GM18870 (cell line): ENCODE results near the gene GAN.
A peak's percentile ranks its signal among the peaks of the same experiment; 100 is the strongest.

ENCODE experiments used
- ATAC-seq: cut with Tn5 transposase; IDR thresholded peaks from one replicate; pipeline ENCODE4 v1.9.1; 2021; ENCODE audit warnings: moderate library complexity; ENCODE audit not compliant: unreplicated experiment

Gene GAN

GRCh38 chr16:81314603-81315270, at the start of gene GAN:
Gene GAN, plus strand, starts transcription at chr16:81314962. Its CDS starts 152 bp downstream, at chr16:81315114.
- ATAC-seq, result peak; percentile 95

GRCh38 chr16:81265052-81265451, 49.7 kb upstream of the GAN start:
- no peak for ATAC-seq

DNA sequence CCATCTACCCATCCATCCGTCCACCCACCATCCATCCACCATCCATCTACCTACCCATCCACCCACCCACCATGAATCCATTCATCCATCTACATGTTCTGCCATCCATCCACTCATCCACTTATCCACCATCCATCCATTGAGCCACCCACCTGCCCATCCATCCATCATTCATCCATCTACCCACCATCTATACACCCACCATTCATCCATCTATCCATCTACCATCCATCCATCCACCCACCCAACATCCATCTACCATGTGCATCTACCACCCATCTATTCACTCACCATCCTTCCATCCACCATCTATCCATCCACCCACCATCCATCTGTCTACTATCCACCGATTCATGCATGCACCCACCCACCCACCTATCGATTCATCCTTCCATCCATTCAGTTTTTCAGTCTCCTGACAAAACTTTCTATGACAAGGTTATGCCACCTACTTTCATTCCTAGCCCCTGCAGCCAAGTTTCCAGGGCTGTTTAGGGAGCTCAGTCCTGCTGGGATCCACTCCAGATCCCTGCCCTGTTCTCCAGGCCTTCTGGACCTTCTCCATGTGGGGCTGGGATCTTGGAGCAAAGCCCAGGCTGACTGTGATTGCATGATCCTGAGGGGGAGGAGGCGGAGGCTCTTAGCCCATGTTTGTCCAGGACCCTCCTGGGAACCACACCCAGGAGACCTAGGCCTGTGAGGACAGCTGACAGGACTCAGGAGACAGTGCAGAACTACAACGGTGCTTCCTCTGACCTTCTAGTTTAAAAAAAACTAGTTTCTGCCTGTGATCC, 48.9 kb upstream of the GAN start:
- ATAC-seq, result no peak

DNA sequence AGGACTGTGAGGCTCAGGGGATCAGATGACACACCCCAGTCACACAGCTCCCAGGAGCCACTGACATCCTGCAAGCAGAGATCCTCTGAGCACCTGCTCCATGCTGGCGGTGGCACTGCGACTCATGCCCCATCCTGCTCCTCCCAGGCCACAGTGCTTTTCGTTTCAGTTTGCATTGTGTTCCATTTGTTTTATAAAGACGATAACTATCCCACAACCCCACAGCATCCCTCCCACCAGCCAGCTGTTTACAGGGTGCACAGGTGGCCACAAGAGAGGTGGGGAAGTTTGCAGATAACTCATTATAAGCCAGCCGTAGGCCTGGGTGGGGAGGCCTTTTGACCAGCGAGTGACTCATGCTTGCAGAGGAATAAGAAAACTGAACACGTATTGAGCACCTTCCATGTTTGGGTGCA, 48.1 kb upstream of the GAN start:
- ATAC-seq, result no peak

DNA sequence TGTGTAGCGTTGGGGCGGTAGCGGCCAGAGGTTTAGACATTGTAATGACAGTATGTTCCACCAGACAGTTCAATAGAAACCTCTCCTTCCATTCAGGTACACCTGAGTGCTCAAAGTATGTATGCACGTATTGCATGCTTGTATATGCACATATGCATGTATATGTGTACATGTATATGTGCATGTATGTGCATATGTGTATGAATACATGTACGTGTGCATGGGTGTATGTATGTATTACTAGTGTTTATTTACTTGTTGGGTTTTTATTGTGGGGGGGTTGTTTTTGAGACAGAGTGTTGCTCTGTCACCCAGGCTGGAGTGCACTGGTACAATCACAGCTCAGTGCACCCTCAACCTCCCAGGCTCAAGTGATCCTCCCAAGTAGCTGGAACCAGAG, 46.3 kb upstream of the GAN start:
- no peak for ATAC-seq

GRCh38 chr16:81273223-81273950, 41.4 kb upstream of the GAN start:
- no peak for ATAC-seq

DNA sequence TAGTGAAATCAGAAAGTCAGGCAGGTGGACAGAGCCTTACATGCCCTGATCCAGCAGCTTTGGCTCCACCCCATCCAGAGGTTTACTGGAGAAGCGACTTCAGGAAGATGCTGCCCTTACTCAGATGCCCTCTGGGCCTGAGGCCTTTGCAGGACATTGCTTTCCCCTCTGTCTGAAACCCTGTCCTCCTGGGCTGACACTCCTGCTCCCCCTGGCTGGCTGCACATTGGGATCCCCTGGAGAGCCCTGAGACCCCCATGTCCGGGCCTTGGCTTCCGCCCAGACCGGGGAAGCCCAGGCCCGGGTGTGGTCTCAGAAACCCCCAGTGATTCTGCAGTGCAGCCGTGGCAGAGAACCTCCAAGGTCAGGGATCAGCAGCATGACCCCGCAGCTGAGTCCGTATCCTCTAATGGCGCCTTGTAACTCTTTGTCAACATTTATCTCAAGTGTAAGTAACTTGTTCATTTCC, 39.7 kb upstream of the GAN start:
- no peak for ATAC-seq

- no peak for ATAC-seq
Observed at GRCh38 chr16:81275795-81276194, 39.0 kb upstream of the GAN start.

DNA sequence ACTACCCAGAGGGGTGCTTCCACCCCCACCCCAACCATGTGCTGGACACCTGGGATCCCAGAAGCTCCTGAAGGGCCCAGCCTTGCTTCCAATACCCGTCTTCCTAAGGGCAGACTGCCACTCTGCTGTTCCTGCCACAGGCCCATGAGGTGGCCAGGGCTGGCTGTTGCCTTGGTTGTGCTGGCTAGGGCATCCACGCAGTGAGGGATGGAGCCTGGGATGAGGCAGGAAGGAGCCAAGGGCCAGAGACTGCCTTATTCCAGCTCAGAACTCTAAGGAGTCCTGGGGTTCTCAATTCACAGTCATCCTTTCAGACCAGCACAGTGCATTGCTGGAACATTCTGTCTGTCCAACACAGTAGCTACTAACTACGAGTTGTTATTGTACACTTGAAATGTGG, 38.4 kb upstream of the GAN start:
- no peak for ATAC-seq

DNA sequence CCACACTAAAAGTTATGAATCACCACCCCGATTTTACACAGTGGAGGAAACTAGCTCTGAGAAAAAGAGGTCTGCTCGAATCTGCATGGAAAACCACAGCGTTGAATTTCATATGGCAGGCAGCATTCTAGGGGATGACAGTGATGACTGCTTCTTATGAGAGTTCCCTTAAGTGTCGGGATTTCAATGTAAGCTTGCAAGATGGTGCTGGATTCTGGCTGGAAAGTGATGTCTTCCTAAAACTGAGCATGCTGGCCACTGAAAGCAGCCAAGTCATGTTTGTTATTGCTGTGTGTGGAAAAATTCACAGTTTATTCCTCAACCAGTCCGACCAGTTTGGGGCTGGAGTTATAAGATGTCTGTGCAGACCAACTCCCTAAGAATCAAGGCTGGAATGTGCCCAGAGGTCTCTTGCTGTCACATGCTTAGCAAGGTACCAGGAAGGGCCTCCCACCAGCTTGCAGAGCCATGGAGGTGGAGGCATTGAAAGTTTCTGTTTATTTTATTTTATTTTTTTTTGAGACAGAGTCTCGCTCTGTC, 37.2 kb upstream of the GAN start:
- no peak for ATAC-seq

DNA sequence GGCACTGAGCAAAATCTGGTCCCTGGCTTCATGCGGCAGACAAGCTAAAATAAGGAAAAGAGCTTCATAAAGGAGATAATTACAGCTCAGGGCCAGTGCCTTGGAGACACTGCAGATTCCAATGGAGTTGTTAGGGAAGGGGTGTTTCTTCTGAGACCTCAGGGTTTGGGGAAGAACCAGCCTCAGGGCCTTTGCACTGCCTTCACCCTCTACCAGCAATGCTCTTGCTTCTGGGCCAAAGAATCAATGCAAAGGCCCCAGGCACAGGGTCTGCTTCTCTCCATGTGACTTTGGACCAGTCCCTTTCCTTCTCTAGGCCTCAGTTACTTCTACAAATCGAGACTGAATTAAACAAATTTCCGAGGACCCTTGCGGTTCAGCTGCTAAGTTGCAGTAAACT, 36.2 kb upstream of the GAN start:
- ATAC-seq, result no peak

DNA sequence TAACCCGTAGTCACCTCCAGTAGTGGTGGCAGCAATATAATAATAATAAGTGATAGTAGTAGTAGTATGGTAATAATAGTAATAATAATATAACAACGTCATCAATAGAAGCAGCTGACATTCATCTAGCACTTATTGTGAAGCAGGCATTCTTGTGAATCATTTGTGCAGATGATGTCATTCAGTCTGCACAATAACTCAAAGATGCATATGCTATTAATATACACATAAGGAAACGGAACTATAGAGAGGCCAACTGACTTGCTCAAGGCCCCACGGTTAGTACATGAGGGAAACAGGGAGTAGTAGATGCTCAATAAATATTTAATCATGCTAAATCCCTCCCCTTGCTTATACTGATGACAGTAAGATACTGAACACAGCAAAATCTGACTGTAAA, 35.4 kb upstream of the GAN start:
- ATAC-seq, result no peak

GRCh38 chr16:81280393-81280792, 34.4 kb upstream of the GAN start:
- no peak for ATAC-seq

GRCh38 chr16:81283044-81283443, 31.7 kb upstream of the GAN start:
- ATAC-seq, result no peak

- no peak for ATAC-seq
Observed at GRCh38 chr16:81284995-81285600, 29.7 kb upstream of the GAN start.

- no peak for ATAC-seq
Observed at GRCh38 chr16:81286190-81286589, 28.6 kb upstream of the GAN start.

DNA sequence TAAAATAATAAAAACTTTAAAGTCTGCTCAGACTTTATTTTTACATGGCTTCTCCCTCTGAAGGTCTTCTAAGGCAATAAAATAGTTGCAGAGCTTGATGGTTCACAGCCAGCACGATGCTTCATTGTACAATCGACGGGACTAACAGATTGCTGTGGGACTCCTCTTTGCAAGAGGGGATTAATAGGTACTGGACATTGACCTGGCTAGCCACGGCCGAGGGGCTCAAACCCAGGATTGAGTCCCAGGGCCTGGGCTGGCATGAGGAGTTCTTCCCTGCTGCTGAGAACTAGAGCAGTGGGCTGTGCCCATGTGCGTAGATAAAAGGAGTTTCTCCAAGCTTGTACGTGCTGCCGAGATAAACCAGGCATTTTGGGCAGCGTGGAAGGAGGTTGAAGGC, 23.6 kb upstream of the GAN start:
- ATAC-seq, result no peak

DNA sequence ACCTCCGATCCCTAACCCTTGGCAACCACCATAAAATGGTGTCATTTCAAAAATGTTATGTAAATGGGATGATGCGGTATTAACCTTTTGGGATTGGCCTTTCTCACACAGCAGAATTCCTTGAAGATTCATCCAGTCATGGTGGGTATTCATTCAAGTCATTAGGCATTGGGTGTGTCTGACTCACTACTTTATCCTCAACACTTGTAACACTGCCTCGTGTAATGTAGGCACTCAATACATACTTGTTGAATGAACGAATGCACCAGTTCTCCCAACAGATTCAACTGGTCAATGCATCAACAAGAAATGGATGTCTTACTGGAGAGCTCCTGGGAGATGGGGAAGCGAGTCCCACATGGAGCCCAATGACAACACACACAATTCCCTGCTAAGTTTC, 21.8 kb upstream of the GAN start:
- no peak for ATAC-seq

- no peak for ATAC-seq
Observed at GRCh38 chr16:81293909-81294802, 20.6 kb upstream of the GAN start.

- ATAC-seq, result no peak
Observed at GRCh38 chr16:81296631-81297030, 18.1 kb upstream of the GAN start.
